SH-SY5Y (cell line): ENCODE measurements around the gene LRRIQ3.

Source experiments
- GATA2 ChIP-seq: IDR thresholded peaks from 2 replicates; pipeline ENCODE4 v1.6.1; 2011; ENCODE audit warnings: mild to moderate bottlenecking, low read depth, low read length
- GATA3 ChIP-seq: IDR thresholded peaks from 2 replicates; pipeline ENCODE4 v1.6.1; 2011; ENCODE audit warnings: low read depth, mild to moderate bottlenecking, low read length, moderate library complexity

- TF ChIP-seq GATA3 (no peak), GATA2 (no peak)
Measured at GRCh38 chr1:74197657-74198552, at the start of gene LRRIQ3, which contains the start of gene FPGT.
